GM12878 (cell line): Measurements from ENCODE around the gene SKA3. TPM values are rescaled to one million over a fixed set of nuclear protein-coding genes. Genes with fewer than 3 reads are reported as not detected.

Experiments
- ATAC-seq: fragments of 200-7000 bp; cut with Tn5 transposase; 3 replicates; pipeline ENCODE4 v1.9.1; 2020; ENCODE audit warnings: mild to moderate bottlenecking, moderate library complexity
- BruUV-seq: library from RNA; stranded (reverse); fragments of 400-500 nt; replicated peaks from 2 replicates; lab custom pipeline; 2021; lab: Mats Ljungman, UMichigan
- CTCF ChIA-PET: fragments of 300-600 bp; sonication (Branson Sonifier 250); formaldehyde crosslinking; extraction: SDS; loops from one replicate; lab custom pipeline; 2021; ENCODE audit warnings: inconsistent platforms; lab: Yijun Ruan, JAX
- POLR2A ChIA-PET: fragments of 350-600 bp; formaldehyde crosslinking; extraction: SDS; loops from one replicate; lab custom pipeline; 2021; ENCODE audit warnings: inconsistent platforms; lab: Charles Lee
- RAD21 ChIA-PET: fragments of 300-600 bp; sonication (Branson Sonifier 250); formaldehyde crosslinking; loops from one replicate; lab custom pipeline; 2023; ENCODE audit warnings: antibody characterized with exemption; ENCODE audit not compliant: unreplicated experiment; lab: Charles Lee
- SMC1A ChIA-PET: fragments of 300-600 bp; sonication (Branson Sonifier 250); formaldehyde crosslinking; loops from one replicate; lab custom pipeline; 2023; ENCODE audit not compliant: unreplicated experiment, uncharacterized antibody; lab: Charles Lee
- DNase-seq: peaks from one replicate; pipeline ENCODE4 v3.0.0-alpha.2; 2011; ENCODE audit warnings: low read depth, low spot score
- FAIRE-seq: peaks from 3 replicates; lab custom pipeline; 2011; peaks lifted over from hg19 to GRCh38; lab: Jason Lieb, UNC
- H2AFZ ChIP-seq: 2 replicates; pipeline ENCODE4 v1.6.0; 2011; ENCODE audit warnings: low read depth, low read length, control low read depth; ENCODE audit not compliant: control insufficient read depth
- H3K27ac ChIP-seq: 2 replicates; pipeline ENCODE4 v1.5.1; 2011; ENCODE audit warnings: control low read depth; ENCODE audit not compliant: control insufficient read depth, insufficient read depth
- H3K27me3 ChIP-seq, 2 experiments: replicated peaks in 1 of 2; 2 replicates each; pipeline versions ENCODE4 v1.6.0 to v1.6.1; 2011; ENCODE audit warnings: low read length in 1 of 2; ENCODE audit not compliant: control insufficient read depth in 2 of 2, insufficient read depth in 2 of 2
- H3K36me3 ChIP-seq, 2 experiments: 2 replicates each; pipeline ENCODE4 v1.5.1; 2011; ENCODE audit warnings: low read length in 1 of 2; ENCODE audit not compliant: control insufficient read depth in 2 of 2, insufficient read depth in 2 of 2
- H3K4me1 ChIP-seq: 2 replicates; pipeline ENCODE4 v1.6.1; 2011; ENCODE audit warnings: mild to moderate bottlenecking, low read length, moderate library complexity, mixed read lengths; ENCODE audit not compliant: control insufficient read depth, insufficient read depth
- H3K4me2 ChIP-seq: 2 replicates; pipeline ENCODE4 v1.6.0; 2011; ENCODE audit warnings: control low read depth; ENCODE audit not compliant: control insufficient read depth, insufficient read depth
- H3K4me3 ChIP-seq: fragments of 200-600 bp; sonication (generic); 2 replicates; pipeline ENCODE4 v1.5.1; 2016
- H3K79me2 ChIP-seq: 2 replicates; pipeline ENCODE4 v1.6.0; 2011; ENCODE audit warnings: low read length; ENCODE audit not compliant: control insufficient read depth, insufficient read depth
- H3K9ac ChIP-seq: 2 replicates; pipeline ENCODE4 v1.8.0; 2011; ENCODE audit warnings: low read length, control low read depth, mixed read lengths; ENCODE audit not compliant: control insufficient read depth, insufficient read depth
- H3K9me3 ChIP-seq: replicated peaks from 3 replicates; pipeline ENCODE4 v1.5.1; 2011; ENCODE audit warnings: mild to moderate bottlenecking, low read length; ENCODE audit not compliant: control insufficient read depth, insufficient read depth
- H4K20me1 ChIP-seq: 2 replicates; pipeline ENCODE4 v1.6.0; 2011; ENCODE audit not compliant: control insufficient read depth, insufficient read depth
- IKZF1 ChIP-seq: fragments of 450-650 bp; conservative IDR thresholded peaks from 2 replicates; pipeline ENCODE4 v1.6.1; 2017; ENCODE audit warnings: antibody characterized with exemption, mild to moderate bottlenecking
- KAT2A ChIP-seq: conservative IDR thresholded peaks from 2 replicates; pipeline ENCODE4 v1.6.1; 2011; ENCODE audit warnings: low read depth, low read length; ENCODE audit not compliant: control insufficient read depth
- KDM1A ChIP-seq: fragments of 200-600 bp; sonication (generic); IDR thresholded peaks from 2 replicates; pipeline ENCODE4 v1.6.1; 2016; ENCODE audit warnings: borderline replicate concordance
- KLF5 ChIP-seq: fragments of 450-650 bp; IDR thresholded peaks from 2 replicates; pipeline ENCODE4 v1.6.1; 2014; ENCODE audit warnings: mild to moderate bottlenecking; ENCODE audit not compliant: partially characterized antibody
- NFYA ChIP-seq: IDR thresholded peaks from 2 replicates; pipeline ENCODE4 v1.6.1; 2011; ENCODE audit warnings: low read depth, mild to moderate bottlenecking, low read length, improper control_type of control experiment, borderline replicate concordance
- NR2C2 ChIP-seq: IDR thresholded peaks from 2 replicates; pipeline ENCODE4 v1.6.1; 2011; ENCODE audit warnings: borderline replicate concordance, low read depth; ENCODE audit not compliant: control insufficient read depth, insufficient read length
- RB1 ChIP-seq: fragments of 450-650 bp; formaldehyde crosslinking; IDR thresholded peaks from 2 replicates; pipeline ENCODE4 v1.6.1; 2017; ENCODE audit warnings: mild to moderate bottlenecking, borderline replicate concordance
- SKIL ChIP-seq: fragments of 450-650 bp; IDR thresholded peaks from 2 replicates; pipeline ENCODE4 v1.6.1; 2017; ENCODE audit warnings: mild to moderate bottlenecking, low read depth, inconsistent platforms; ENCODE audit not compliant: poor library complexity, severe bottlenecking
- SUZ12 ChIP-seq: fragments of 200-600 bp; sonication (generic); IDR thresholded peaks from one replicate; pipeline ENCODE4 v1.6.1; 2018; ENCODE audit warnings: antibody characterized with exemption, mild to moderate bottlenecking; ENCODE audit not compliant: unreplicated experiment
- ZNF207 ChIP-seq: fragments of 450-650 bp; IDR thresholded peaks from 2 replicates; pipeline ENCODE4 v1.6.1; 2014; ENCODE audit warnings: antibody characterized with exemption, mild to moderate bottlenecking, borderline replicate concordance
- WGBS: methylation state at CpG from one replicate; pipeline ENCODE4 v1.1.6; 2016; ENCODE audit warnings: low lambda C conversion rate; ENCODE audit not compliant: insufficient replicate concordance, insufficient coverage; ENCODE audit errors: missing lambda C conversion rate; 5-methylcytosine and 5-hydroxymethylcytosine counted together
- in situ Hi-C: fragments of 300-500 bp; cut with MboI; formaldehyde crosslinking; loops from 9 replicates; pipeline ENCODE4 v1.14.3; 2018; ENCODE audit warnings: mixed read lengths
- intact Hi-C: fragments of 100-400 bp; cut with micrococcal nuclease; formaldehyde crosslinking; loops from one replicate; pipeline ENCODE4 v1.14.2; 2022; ENCODE audit not compliant: unreplicated experiment
- polyA plus RNA-seq, 11 experiments: library from polyadenylated mRNA; depleted of rRNA in 4 of 11; unstranded in 6 of 11; stranded (reverse) in 5 of 11; fragments of >200 nt; fragmentation: Nextera tagmentation in 4 of 11; fragmentation: Illumina TruSeq in 1 of 11; extraction: Ambion mirVana in 4 of 11; extraction: Trizol in 1 of 11; gene quantifications; 1 replicate in 1 of 11; 2 replicates in 10 of 11; pipeline versions ENCODE4 v1.2.1 to v1.2.3, GENCODE V29; 2011 to 2016; ENCODE audit warnings: inconsistent platforms in 2 of 11, missing spikeins in 2 of 11, low read depth in 1 of 11
- total RNA-seq, 4 experiments: library from RNA; depleted of rRNA in 3 of 4; stranded (reverse); fragments of >200 nt in 3 of 4; fragmentation: Illumina TruSeq in 1 of 4; extraction: Trizol in 1 of 4; gene quantifications; 2 replicates each; pipeline versions ENCODE4 v1.2.1 to v1.2.3, GENCODE V29; 2013 to 2021
- TF ChIP-seq, protein P1 (sequence below): IDR thresholded peaks from 2 replicates; pipeline ENCODE4 v1.6.1; 2011; ENCODE audit warnings: low read depth, mild to moderate bottlenecking, low read length, moderate library complexity, borderline replicate concordance; ENCODE audit errors: extremely low read depth

The SKA3 gene
- total and polyA plus RNA-seq, 10 of the 15 experiments (the other 5 are each of a cell fraction or from before 2014, with no cell fraction given), result 13.5 to 69.7 (median 26.3) TPM

DNA sequence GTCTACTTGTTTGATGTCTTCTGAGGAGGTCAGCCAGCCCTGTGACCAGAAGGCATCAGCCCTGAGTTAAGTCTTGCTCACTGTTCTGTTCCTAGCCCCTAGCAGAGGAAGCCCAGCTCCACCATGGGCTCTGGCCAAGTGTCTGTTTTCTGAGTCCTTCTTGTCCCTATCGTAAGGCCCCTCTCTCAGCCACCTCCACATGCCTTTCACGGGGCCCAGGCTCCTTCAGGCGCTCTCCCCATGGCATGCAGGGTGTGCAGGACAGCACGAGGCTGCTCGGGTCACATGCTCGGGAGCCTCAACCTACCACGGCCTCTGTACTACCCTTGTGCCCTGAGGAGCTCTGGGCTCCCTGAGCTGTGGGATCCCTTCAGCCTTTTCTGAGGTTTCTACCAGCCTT, 67.2 kb downstream of the SKA3 start:
- in situ Hi-C loops, result loop anchor here (25.0 kb wide), 1 partner anchor 1678 kb away; no protein-coding TSS in a partner anchor

More for the DNA sequence above, 67.2 kb downstream of the SKA3 start:
- H3K27me3 ChIP-seq, result no peaks in the 10 kb centered on the region
- H3K27ac ChIP-seq, result no peak overlapping the region
- ChIA-PET CTCF (interaction anchor here (0.6 to 2.2 kb wide), 5 partner anchors 67 to 369 kb away, joined by 3 to 10 read pairs (median 3); partner anchors contain the start of genes MRPL57 and SKA3), RAD21 (no interaction called here), SMC1A (interaction anchor here (1.0 kb wide), 1 partner anchor 161 kb away, joined by 3 read pairs; no protein-coding TSS in a partner anchor), POLR2A (no interaction called here)
- no peak overlapping the region for H3K4me2 ChIP-seq
- no peak for TF ChIP-seq KDM1A
- no peak for TF ChIP-seq KAT2A
- no peak for TF ChIP-seq RB1
- no peak for TF ChIP-seq IKZF1
- TF ChIP-seq NFYA, result no peak
- TF ChIP-seq ZNF207, result no peak
- no peak for TF ChIP-seq SKIL
- no peak for TF ChIP-seq NR2C2
- TF ChIP-seq, protein P1, sequence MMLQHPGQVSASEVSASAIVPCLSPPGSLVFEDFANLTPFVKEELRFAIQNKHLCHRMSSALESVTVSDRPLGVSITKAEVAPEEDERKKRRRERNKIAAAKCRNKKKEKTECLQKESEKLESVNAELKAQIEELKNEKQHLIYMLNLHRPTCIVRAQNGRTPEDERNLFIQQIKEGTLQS, result no peak
- TF ChIP-seq KLF5, result no peak
- no peak for TF ChIP-seq SUZ12
- 58% methylated on average over 7 of the region's 7 CpGs for whole genome bisulfite sequencing
- BruUV-seq, result no TSS peak
- DNase-seq (no peak), ATAC-seq (no peak), FAIRE-seq (no peak)
- no peaks in the 10 kb centered on the region for H3K79me2 ChIP-seq
- H3K9ac ChIP-seq, result no peak overlapping the region
- no peak overlapping the region for H2AFZ ChIP-seq
- no peaks in the 10 kb centered on the region for H3K36me3 ChIP-seq
- no peaks in the 10 kb centered on the region for H3K9me3 ChIP-seq
- H4K20me1 ChIP-seq, result no peaks in the 10 kb centered on the region
- intact Hi-C loops, result no loop called here
- H3K4me3 ChIP-seq, result no peak overlapping the region
- no peaks in the 10 kb centered on the region for H3K4me1 ChIP-seq
